Ishikawa (cell line): ENCODE data around the gene PPP1CA.

ENCODE experiments used
- CEBPB ChIP-seq: IDR thresholded peaks from 2 replicates; pipeline ENCODE4 v1.6.1; 2012
- CREB1 ChIP-seq: IDR thresholded peaks from 2 replicates; pipeline ENCODE4 v1.6.1; 2012; ENCODE audit warnings: low read depth
- EGR1 ChIP-seq: IDR thresholded peaks from 2 replicates; pipeline ENCODE4 v1.6.1; 2012
- EP300 ChIP-seq: IDR thresholded peaks from 2 replicates; pipeline ENCODE4 v1.6.1; 2012; ENCODE audit warnings: borderline replicate concordance
- FOXM1 ChIP-seq: IDR thresholded peaks from 2 replicates; pipeline ENCODE4 v1.6.1; 2012; ENCODE audit warnings: low read depth, borderline replicate concordance
- MAX ChIP-seq: IDR thresholded peaks from 2 replicates; pipeline ENCODE4 v1.6.1; 2012
- NFIC ChIP-seq: IDR thresholded peaks from 2 replicates; pipeline ENCODE4 v1.6.1; 2012
- RAD21 ChIP-seq: IDR thresholded peaks from 2 replicates; pipeline ENCODE4 v1.6.1; 2012; ENCODE audit warnings: low read depth
- TAF1 ChIP-seq: IDR thresholded peaks from 2 replicates; pipeline ENCODE4 v1.6.1; 2012; ENCODE audit warnings: low read depth, mild to moderate bottlenecking
- TCF12 ChIP-seq: IDR thresholded peaks from 2 replicates; pipeline ENCODE4 v1.6.1; 2012; ENCODE audit warnings: low read depth
- TEAD4 ChIP-seq: IDR thresholded peaks from 2 replicates; pipeline ENCODE4 v1.6.1; 2012
- YY1 ChIP-seq: IDR thresholded peaks from 2 replicates; pipeline ENCODE4 v1.6.1; 2012; ENCODE audit warnings: low read depth
- ZBTB7A ChIP-seq: IDR thresholded peaks from 2 replicates; pipeline ENCODE4 v1.6.1; 2012; ENCODE audit warnings: low read depth
- TF ChIP-seq, protein P1 (sequence below): IDR thresholded peaks from 2 replicates; pipeline ENCODE4 v1.6.1; 2012
- TF ChIP-seq, protein P2 (sequence below): IDR thresholded peaks from 2 replicates; pipeline ENCODE4 v1.6.1; 2012; ENCODE audit warnings: low read depth, mild to moderate bottlenecking

PPP1CA gene

GRCh38 chr11:67397536-67397935, 4.1 kb downstream of the PPP1CA start:
- TF ChIP-seq CEBPB (no peak), EP300 (no peak), TAF1 (no peak), MAX (no peak), CREB1 (no peak), FOXM1 (no peak), EGR1 (no peak), TCF12 (no peak), ZBTB7A (no peak), TEAD4 (no peak)
- TF ChIP-seq, protein P1, sequence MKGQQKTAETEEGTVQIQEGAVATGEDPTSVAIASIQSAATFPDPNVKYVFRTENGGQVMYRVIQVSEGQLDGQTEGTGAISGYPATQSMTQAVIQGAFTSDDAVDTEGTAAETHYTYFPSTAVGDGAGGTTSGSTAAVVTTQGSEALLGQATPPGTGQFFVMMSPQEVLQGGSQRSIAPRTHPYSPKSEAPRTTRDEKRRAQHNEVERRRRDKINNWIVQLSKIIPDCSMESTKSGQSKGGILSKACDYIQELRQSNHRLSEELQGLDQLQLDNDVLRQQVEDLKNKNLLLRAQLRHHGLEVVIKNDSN, result no peak
- TF ChIP-seq, protein P2, sequence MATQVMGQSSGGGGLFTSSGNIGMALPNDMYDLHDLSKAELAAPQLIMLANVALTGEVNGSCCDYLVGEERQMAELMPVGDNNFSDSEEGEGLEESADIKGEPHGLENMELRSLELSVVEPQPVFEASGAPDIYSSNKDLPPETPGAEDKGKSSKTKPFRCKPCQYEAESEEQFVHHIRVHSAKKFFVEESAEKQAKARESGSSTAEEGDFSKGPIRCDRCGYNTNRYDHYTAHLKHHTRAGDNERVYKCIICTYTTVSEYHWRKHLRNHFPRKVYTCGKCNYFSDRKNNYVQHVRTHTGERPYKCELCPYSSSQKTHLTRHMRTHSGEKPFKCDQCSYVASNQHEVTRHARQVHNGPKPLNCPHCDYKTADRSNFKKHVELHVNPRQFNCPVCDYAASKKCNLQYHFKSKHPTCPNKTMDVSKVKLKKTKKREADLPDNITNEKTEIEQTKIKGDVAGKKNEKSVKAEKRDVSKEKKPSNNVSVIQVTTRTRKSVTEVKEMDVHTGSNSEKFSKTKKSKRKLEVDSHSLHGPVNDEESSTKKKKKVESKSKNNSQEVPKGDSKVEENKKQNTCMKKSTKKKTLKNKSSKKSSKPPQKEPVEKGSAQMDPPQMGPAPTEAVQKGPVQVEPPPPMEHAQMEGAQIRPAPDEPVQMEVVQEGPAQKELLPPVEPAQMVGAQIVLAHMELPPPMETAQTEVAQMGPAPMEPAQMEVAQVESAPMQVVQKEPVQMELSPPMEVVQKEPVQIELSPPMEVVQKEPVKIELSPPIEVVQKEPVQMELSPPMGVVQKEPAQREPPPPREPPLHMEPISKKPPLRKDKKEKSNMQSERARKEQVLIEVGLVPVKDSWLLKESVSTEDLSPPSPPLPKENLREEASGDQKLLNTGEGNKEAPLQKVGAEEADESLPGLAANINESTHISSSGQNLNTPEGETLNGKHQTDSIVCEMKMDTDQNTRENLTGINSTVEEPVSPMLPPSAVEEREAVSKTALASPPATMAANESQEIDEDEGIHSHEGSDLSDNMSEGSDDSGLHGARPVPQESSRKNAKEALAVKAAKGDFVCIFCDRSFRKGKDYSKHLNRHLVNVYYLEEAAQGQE, result no peak

DNA sequence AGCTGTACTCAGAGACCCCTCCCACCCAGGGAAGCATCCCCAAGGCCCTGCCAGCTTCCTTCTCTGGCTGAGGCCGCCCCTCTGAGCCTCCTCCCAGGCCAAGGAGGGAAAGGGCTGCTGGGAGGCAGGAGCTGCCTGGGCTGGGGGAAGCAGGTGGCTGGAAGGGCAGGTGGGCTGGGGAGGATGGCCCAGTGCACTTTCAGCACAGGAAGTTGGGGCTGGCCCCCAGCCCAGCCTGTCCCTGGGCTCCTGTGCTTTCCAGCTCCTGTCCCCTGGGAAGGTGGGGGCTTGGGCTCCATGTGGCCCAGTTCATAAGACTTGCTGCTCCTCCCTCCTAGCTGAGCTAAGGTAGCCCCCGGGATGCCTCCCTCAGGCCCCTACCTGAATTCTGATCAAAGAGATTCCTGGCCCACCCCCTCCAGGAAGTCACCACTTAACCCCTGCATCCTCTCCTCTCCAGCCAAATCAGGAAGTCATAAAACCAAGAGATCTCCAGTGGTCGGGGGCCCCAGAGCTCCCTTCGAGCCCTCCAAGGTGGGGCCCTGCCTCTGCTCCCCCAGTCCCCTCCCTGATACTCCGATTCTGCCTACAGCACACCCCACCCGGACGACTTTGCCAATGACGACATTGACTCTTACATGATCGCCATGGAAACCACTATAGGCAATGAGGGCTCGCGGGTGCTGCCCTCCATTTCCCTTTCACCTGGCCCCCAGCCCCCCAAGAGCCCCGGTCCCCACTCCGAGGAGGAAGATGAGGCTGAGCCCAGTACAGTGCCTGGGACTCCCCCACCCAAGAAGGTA, 4.9 kb downstream of the PPP1CA start:
- TF ChIP-seq ZBTB7A (no peak), NFIC (no peak), FOXM1 (no peak), TCF12 (no peak)
- TF ChIP-seq, protein P1, result no peak

DNA sequence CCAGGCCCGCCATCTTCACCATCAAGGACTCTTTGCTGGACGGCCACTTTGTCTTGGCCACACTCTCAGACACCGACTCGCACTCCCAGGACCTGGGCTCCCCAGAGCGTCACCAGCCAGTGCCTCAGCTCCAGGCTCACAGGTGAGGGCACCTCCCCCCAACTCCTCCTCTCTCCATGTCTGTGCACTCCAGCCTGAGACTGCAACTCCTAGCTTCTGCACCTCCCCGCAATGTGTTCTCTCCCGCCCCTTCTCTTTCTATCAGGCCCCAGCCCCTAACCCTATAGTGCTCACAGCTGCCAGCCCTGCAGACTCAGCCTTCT, 5.4 kb downstream of the PPP1CA start:
- TF ChIP-seq EGR1 (no peak), CEBPB (no peak), NFIC (no peak), TEAD4 (no peak)

DNA sequence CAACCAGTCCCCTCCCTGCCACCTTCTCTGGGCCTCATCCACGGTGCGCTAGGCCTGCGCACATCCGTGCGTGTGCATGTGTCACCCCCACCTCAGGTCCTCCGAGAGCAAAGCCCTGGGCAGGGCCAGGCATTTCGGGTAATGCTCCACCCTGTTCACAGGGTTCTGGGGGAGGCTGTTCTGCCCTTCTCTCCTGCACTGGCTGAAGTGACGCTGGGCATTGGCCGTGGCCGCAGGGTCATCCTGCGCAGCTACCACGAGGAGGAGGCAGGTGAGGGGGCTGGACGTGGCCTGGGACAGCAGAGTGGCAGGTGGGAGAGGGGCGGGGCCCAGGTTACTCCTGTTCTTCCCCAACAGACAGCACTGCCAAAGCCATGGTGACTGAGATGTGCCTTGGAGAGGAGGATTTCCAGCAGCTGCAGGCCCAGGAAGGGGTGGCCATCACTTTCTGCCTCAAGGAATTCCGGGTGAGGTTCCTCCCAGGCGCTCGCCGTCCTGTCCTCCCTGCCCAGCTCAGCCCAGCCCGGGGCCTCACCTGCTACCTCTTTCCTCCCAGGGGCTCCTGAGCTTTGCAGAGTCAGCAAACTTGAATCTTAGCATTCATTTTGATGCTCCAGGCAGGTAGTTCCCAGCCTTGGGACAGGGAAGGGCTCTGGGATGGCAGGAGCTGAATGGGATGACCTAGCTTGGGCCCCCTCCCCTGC, 6.0 kb downstream of the PPP1CA start:
- TF ChIP-seq CEBPB (no peak), YY1 (no peak), ZBTB7A (no peak), CREB1 (no peak), TAF1 (no peak), EP300 (no peak), MAX (no peak), TCF12 (no peak), TEAD4 (no peak), RAD21 (no peak), FOXM1 (no peak)
- TF ChIP-seq, protein P2, result no peak

DNA sequence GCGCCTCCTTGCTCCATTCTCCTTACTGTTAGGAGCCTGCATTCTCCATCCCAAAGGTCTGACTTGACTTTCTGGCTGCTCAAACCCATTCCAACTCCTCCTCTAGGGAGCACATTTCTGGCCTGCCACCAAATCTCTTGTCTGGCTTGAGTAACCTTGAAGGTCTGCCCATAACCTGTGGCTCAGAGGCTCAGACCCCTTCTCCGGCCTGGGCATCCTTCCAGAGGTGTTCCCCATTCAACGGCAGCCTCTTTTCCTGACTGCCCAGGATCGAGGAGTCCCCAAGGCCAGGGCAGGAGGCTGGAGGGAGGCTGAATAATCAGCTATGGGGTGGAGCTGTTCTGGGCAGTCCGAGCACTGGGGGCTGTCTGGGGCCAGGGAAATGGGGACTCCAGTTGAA, 7.7 kb downstream of the PPP1CA start:
- TF ChIP-seq NFIC, result no peak
- TF ChIP-seq TAF1, result no peak
- no peak for TF ChIP-seq ZBTB7A
- TF ChIP-seq, protein P2, result no peak
- TF ChIP-seq, protein P1, result no peak
- no peak for TF ChIP-seq CEBPB
- TF ChIP-seq CREB1, result no peak
- TF ChIP-seq MAX, result no peak
- no peak for TF ChIP-seq EGR1
- TF ChIP-seq TEAD4, result no peak
- TF ChIP-seq TCF12, result no peak
